ENCODE data around the gene WWOX.

DNA sequence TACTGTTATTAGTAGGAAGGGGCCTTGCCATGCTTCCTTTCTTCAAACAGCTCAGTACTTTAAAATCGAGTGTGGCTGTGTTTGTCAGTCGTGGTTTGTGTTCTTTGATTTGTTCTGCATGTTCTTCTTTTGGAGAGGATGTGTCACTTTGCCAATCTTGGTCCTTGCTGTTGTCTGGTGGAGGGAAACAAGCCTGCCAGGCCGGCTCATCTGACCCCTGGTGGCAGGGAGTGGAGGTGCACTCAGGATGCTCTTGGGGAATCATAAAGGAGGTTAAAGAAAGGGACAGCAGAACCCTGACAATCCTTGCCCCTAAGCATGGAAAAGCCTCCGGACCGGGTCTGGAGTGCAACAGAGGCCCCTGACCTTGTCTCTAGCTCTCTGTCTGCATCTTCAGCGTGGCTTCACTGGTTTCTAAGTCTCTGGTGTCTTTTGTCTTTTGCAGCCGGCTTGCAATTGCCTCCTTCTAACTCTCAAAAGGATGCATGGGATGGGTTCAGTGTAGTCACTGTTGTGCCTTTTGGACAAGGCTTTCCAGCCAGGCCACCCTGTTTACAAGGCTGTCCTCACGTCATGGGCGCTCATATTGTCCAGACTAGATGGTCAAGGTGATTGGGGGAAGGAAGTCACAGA, 135.8 kb downstream of the WWOX start:
- TF ChIP-seq, protein P1, sequence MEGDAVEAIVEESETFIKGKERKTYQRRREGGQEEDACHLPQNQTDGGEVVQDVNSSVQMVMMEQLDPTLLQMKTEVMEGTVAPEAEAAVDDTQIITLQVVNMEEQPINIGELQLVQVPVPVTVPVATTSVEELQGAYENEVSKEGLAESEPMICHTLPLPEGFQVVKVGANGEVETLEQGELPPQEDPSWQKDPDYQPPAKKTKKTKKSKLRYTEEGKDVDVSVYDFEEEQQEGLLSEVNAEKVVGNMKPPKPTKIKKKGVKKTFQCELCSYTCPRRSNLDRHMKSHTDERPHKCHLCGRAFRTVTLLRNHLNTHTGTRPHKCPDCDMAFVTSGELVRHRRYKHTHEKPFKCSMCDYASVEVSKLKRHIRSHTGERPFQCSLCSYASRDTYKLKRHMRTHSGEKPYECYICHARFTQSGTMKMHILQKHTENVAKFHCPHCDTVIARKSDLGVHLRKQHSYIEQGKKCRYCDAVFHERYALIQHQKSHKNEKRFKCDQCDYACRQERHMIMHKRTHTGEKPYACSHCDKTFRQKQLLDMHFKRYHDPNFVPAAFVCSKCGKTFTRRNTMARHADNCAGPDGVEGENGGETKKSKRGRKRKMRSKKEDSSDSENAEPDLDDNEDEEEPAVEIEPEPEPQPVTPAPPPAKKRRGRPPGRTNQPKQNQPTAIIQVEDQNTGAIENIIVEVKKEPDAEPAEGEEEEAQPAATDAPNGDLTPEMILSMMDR (IDR thresholded peaks at IDR 0.05): peak; percentile 76 to 91 (median 84)
- TF ChIP-seq EP300 (IDR thresholded peaks at IDR 0.05): no peak
